COLO829 (cell line): ENCODE results near the gene WDR45.
"Not testable (repeated sequence)": the region's sequence is repeated elsewhere in the genome, so short reads cannot be mapped to it uniquely, and the experiment has no call there.

Source experiments
- DNase-seq: peaks from one replicate; pipeline ENCODE4 v3.0.0; 2012; ENCODE audit warnings: low spot score

WDR45 gene

DNA sequence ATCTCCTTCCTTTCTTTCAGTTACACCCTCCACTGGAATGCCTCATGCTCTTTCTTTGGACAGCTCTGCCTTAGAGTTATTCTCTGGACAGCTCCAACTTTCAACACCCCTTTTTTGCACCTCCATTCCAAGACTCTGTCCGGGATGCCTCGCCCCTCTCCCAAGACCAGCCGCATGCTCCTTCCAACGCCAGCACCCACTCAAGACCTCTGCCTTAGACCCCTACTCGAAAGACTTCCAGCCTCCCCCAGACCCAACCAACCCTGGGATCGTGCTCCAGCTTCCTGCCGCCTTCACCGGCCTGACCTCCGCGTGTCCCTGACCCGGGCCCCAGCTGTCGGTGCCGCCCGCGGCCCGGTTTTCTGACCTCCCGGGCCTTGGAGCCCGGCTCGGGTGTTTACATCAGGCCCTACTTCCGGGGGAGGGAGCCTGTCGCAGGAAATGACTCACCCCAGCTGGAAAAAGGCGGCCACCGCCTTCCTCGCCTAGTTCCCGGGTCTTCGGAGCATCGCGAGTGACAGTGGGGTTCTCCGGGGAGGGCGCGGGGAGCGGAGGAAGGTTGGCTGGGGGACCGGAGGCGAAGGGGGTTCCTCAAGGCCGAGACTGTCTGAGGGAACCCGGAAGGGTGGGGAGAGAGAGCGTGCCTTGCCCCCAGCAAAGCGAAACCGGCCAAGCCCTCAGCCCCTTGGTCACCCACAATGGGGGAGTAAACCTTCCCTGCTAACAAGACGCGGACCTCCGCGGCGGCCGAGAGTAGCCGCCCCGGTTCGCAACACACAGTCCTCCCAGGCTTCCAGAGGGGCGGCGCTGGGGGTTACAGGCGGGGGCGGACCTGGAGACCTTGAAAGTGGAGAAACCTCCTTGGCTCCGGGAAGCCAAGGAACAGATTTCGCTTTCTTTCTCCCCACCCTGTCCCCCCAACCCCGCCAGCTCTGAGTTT is at the start of gene WDR45:
Gene WDR45, minus strand, starts transcription at position 399 of the 940 bp plus-strand sequence. CDS start 1,792 bp downstream, outside the sequence.
- peak; percentile 69 for DNase-seq

DNA sequence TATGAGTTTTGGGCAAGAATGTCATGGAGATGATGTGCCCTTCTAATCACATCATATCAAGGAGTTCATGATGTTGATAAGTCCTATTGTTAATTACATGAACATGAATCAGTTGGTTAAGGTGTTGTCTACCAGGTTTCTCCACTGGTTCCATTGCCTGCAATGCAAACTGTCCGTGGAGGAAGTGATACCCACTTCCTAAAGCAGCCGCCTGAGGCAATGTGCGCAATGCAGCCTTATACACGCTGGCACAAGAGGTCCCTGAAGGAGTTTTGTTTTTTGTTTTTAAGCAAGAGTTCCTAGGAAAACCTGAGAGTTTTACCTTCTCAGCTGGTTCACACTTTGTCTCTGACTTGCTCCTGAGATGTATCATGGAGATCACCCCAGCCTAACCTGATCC is 49.7 kb upstream of the WDR45 start:
- no peak for DNase-seq

GRCh38 chrX:49127742-49128258 is 48.1 kb upstream of the WDR45 start:
- DNase-seq, result not testable (repeated sequence)

DNA sequence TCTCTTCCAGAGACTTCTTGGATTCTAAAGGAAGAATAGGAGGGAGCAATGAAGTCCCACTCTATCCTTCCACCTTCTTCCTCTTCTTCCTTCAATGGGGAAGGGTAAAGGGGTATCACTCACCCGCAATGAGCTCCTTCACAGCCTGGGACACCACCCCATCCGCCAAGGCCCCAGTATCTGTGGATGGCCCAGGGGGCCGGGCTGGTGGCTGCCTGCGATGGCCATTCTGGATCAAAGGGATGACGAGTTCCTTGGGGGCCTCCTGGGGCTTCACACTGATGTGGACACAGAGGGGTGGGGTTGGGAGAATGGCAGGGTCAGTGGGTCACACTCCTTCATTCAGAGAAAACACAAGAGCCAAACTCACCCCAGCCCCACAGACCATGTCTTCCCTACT is 42.8 kb upstream of the WDR45 start:
- no peak for DNase-seq

DNA sequence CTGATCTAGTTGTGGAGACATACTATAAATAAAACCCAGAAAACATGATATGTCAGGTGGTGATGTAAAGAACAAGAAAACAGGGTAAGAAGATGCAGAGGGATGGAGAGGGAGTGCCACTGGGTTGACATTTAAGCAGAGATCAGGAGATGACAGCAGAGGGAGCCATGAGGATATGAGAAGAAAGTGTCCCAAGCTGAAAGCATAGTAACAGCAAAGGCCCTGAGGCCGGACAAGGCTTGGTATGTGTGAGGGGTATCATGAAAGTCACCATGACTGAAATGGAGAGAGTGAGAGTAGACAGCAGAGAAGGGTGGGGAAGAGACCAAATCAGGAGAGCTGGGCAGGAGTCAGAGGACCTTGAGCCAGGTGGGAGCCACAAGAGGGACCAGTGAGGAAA is 40.4 kb upstream of the WDR45 start:
- no peak for DNase-seq

DNA sequence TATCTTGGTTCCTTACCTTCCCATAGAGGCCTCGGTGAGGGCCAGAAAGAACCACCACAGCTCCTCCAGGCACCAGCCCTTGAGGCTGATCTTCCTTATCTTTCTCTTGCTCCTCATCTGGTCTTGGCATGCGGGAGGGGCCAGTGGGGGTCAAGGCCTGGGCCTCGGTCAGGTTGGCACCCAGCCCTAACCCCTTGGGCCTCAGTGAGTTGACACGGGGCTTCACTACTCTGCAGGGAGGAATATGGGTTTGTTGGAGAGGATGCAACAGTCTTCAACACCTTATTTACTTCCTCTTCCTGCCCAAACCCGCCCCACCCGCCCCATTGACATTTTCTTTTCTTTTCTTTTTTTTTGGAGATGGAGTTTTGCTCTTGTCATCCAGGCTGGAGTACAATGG is 37.9 kb upstream of the WDR45 start:
- no peak for DNase-seq

DNA sequence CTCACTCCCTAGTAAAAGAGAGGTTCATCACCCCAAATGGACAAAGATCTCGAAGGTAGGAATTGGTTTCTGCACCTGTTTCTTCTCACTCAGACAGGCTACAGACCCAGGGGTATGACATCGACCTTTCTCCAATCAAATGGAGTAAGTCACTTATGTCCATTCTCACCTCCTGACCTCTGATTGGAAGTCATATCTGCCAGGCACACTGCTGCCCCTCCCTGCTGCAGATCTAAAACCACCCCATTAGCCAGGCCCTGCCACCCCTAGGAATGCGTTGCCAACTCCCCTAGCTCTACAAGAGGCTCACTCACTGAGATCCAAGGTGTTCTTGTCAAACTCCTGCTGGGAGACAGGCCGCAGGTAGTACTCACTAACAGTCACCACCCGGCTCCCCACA is 37.0 kb upstream of the WDR45 start:
- DNase-seq, result no peak

DNA sequence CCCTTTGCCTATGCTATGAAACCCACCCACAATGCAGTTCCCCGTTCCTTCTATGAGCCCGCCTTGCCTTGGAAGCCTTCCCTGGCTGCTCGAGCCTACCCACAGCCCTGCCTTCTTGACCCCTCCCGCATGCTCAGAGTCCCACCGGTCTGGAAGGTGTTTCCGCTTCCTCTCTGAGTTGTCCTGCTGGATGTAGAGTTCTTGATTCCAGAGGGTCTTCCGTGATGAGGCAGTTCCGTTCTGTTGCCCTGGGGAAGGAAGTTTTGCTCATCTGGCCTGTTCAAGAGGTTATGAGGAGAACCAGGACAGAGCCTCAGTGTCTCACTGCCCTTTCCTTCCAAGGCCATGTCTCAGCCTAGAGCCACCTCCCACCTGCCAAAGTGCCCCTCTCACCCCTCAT is 36.4 kb upstream of the WDR45 start:
- no peak for DNase-seq

GRCh38 chrX:49111791-49112190 is 32.1 kb upstream of the WDR45 start:
- no peak for DNase-seq

DNA sequence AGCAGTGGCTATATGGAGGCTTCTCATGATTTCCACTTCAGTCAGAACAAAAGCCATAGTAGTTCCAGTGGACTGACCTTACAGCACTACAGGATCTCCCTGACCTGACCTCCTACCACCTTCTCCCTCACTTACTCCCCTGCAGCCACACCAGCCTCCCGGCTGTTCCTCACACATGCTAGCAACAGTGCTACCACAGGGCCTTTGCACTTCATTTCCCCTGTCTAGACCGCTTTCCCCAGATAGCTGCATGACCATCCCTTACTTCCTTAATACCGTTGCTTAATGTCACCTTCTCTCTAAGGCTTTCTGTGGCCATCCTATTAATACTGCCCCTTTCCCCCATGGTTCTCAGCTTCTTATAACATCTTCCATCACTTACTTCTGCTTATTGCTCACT is 30.7 kb upstream of the WDR45 start:
- DNase-seq, result no peak

- no peak for DNase-seq
These were observed 29.0 kb upstream of the WDR45 start for GRCh38 chrX:49108641-49109040.

DNA sequence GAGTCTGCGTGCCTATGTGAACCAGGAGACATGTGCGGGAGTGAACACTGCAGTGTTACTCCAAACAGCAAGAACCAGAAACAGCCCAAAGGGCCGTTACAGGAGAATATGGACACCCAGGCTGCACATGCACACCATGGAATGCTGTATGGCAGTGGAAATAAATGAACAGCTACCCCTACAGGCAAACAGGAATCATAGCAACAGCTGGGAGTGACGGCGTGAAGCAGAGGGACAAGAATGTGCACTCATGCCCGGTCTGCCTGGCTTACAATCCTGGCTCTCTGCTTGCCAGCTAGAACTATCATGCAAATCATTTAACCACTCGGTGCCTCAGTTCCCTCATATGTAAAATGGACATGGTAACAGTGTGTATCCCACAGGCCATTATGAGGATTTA is 27.2 kb upstream of the WDR45 start:
- DNase-seq, result peak; percentile 17

DNA sequence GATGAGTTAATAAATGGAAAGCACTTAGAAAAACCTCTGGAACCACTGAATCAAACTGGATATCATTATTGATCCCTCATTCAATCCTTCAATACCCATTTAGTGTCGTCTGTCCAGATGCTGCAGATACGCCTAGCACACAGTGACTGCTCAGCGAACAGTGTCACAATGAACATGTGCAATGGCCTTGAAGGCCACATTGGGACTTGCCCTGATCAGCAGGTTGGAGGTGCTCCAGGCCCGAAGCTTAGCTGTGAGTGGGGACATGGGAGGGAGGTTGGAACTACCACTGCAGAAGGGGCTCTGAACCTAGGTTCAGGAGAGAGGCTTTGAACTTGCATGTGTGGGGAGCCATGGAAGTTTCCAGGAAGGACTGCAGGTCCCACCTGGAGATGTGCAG is 26.6 kb upstream of the WDR45 start:
- no peak for DNase-seq

- no peak for DNase-seq
These were observed 23.9 kb upstream of the WDR45 start for GRCh38 chrX:49103637-49104036.

GRCh38 chrX:49102190-49102589 is 22.5 kb upstream of the WDR45 start:
- DNase-seq, result no peak

- no peak for DNase-seq
These were observed 21.9 kb upstream of the WDR45 start for GRCh38 chrX:49101629-49101984.

- peak; percentile 99 for DNase-seq
These were observed 21.3 kb upstream of the WDR45 start for GRCh38 chrX:49100704-49101628.

DNA sequence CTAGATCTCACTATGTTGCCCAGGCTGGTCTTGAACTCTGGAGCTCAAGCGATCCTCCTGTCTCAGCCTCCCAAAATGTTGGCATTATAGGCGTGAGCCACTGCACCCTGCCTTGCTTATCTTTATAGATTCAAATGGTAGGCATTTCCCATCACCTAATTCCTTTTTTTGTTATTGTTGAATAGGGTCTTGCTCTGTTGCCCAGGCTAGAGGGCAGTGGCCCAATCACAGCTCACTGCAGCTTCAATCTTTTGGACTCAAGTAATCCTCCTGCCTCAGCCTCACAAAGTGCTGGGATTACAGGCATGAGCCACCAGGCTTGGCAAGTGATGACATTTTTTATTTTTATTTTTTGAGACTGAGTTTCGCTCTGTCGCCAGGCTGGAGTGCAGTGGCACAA is 16.7 kb upstream of the WDR45 start:
- no peak for DNase-seq

DNA sequence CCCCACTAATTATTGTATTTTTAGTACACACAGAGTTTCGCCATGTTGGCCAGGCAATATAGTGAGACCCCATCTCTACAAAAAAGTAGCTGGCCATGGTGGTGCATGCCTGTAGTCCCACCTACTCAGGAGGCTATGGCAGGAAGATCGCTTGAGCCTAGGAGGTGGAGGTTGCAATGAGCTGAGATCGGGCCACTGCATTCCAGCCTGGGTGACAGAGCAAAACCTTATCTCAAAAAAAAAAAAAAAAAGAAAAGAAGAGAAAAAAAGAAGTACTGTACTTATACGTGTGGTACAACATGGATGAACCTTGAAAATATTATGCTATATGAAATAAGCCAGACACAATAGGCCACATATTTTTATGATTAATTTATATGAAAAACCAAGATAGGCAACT is 9.9 kb upstream of the WDR45 start:
- DNase-seq, result no peak

DNA sequence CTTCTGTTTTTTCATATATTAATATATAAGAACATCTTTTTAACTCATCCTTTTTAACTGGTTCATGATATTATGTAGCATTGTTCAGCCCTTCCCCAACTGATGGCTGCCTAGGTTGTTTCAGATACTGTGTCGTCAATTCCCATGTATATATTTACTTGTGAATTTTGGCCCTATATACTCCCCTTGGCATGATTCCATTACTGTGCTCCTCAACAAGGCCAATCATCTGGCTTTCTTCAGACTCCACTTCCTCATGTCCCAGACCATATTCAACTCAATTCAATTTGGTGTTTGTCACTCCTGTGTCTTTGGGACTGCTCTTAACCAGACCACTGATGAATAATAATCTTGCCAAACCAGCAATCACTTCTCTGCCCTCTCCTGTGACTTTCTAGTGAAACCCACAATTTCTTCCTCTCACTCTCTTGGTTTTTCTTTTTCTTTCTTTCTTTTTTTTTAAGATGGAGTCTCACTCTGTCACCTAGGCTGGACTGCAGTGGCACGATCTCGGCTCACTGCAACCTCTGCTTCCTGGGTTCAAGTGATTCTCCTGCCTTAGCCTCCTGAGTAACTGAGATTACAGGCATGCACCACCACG is 2.7 kb upstream of the WDR45 start:
- no peak for DNase-seq

DNA sequence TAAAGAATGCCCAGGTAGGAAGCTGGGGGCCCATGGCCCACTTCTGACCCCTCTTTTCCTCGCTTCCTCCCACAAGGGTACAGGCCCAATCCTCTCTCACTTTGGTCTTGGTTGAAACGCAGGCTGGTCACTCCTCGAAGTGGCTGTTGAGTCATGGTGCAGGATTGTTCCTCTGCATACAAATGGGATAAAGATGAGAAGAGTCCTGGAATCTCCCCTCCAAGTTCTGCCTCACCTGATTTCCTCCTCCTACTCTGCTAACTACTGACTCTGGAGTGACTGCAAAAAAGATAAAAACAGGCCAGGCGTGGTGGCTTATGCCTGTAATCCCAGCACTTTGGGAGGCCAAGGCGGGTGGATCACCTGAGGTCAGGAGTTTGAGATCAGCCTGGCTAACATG is 1.7 kb downstream of the WDR45 start:
- DNase-seq, result no peak

- DNase-seq, result no peak
These were observed 4.3 kb downstream of the WDR45 start for GRCh38 chrX:49075347-49075746.
